GM04504 (cell line): ENCODE measurements around the gene RUNX1.

ENCODE experiments used
- DNase-seq: peaks from one replicate; pipeline ENCODE4 v3.0.0-alpha.2; 2012; ENCODE audit warnings: low read depth

Gene RUNX1

GRCh38 chr21:35059742-35060141 lies 10.6 kb upstream of the RUNX1 start:
- peak; percentile 62 for DNase-seq

DNA sequence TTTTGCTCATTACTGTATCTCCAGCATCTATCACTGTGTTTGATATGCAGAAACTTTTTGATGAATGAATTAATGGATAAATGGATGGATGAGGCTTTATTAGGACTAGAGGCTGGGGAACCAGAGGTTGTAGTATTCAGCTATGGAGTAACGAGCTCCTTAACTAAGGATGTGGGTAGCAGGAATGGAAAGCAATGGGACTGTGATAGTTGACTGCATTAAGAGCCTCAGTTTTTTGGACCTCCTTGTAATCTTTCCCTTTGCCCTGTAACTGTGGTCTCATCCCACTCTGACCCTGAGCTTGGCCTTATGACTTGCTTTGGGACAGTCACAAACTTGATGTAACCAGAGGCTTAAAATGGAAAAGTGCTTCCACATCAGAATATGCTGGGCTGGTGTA lies 9.0 kb upstream of the RUNX1 start:
- DNase-seq = no peak

GRCh38 chr21:35057428-35057827 lies 8.3 kb upstream of the RUNX1 start:
- DNase-seq = no peak

DNA sequence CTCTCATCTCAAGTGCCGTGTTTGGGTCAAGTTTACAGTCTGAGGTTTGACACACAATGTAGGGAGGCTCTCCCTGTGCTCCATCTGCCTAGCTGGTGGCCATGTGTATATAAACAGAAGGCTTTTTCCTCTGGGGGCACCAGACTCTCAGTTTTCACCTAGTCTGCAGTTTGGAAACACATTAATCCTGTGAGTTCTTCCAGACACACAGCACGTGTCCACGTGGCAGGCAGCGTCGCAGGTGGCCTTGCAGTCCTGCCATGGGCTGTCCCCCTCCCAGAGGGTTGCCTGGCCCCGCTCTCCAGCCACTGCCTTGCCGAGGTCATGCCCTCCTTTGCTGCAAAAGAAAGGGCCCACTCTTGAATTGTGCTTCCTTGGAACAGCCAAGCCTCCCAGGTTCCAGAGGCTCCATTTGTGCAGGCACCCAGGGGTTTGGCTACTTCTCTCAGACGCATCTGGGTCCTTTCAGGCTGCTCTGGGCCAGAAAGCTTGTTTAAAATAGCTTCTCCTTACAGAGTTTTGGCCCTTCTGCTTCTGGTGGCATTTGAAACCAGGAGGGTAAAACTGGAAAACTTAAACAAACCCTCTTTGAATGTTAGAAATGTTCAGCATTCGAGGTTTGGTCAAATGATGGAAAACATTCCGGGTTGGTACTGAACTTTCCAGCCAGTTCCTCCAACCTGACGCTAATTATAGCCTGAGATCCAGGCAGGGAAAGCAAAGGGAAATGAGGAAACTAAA lies 4.4 kb upstream of the RUNX1 start:
- no peak for DNase-seq

DNA sequence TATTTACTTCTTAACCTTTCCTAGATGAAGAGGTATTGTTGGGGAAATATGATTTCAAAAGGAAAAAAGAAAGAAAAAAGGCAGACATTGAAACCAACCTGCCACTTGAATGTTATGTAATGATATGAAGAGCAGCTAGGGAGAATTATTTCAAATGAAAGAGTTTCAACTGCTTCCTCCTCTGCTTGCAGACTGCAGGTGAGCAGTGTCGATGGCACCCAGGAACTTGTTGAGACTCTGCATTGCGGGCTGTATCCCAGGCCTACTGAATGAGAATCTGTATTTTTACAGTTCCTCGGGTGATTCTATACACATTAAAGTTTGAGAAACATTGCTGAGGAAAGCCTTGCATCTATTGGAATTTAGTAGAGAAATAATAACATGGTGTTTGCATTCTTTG lies 3.7 kb upstream of the RUNX1 start:
- DNase-seq = no peak

- DNase-seq = peak; percentile 84
Measured at GRCh38 chr21:35051287-35051818, 2.3 kb upstream of the RUNX1 start.

- no peak for DNase-seq
Measured at GRCh38 chr21:35050348-35051286, 1.5 kb upstream of the RUNX1 start.

- DNase-seq = no peak
Measured at GRCh38 chr21:35048183-35048601, 910 bp downstream of the RUNX1 start.

GRCh38 chr21:35046880-35047229 lies 2.2 kb downstream of the RUNX1 start:
- no peak for DNase-seq

DNA sequence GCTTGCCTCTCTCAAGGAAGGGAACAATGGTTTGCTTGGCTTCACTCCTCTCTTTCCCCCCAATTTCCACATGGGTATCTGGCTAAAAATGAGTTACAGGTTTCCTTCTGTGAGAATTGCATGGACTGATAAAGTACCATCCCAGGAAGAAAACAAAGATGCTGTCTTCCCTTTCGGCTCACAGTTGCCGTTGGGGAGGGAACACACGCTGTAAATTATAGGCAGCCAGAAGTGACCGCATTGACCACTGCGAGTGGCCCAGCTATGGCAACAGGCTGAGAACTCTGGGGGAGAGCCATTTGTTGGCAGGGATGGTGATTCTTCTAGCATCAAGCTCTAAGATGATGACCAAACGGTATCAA lies 2.9 kb downstream of the RUNX1 start:
- no peak for DNase-seq

DNA sequence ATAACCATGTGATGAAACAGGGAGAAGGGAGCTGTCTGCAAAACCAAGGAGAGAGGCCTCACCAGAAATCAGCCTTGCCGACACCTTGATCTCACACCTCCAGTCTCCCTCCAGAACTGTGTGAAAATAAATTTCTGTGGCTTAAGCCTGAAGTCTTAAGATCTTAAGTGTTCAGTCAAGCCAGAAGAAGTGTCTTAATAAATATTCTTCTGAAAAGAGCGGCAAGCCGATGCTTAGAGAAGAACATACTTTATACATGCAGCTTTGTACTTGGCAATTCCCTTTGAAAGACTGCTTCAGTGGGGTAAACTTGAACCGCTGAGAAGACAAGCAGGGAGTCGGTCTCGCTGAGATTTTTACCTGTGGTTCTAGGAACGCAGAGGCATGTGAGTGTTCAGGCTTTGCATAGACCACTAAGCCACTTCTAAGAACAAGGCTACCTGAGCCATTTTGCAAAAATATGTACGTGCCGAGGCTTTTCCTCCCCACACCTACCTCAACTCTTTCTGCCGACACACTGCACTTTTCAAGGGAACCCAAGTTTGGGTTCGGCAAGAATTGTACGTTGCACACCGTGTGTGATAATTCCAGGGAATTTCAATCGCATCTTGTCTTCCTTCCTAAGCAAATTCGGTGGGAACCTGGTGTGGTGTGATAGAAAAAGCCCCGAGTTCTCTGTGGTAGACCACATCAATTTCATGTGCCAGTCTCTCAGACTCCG lies 3.4 kb downstream of the RUNX1 start:
- DNase-seq = no peak

GRCh38 chr21:35044770-35045541 lies 4.1 kb downstream of the RUNX1 start:
- no peak for DNase-seq

- DNase-seq = no peak
Measured at GRCh38 chr21:35044128-35044527, 5.0 kb downstream of the RUNX1 start.

- no peak for DNase-seq
Measured at GRCh38 chr21:35043549-35043948, 5.6 kb downstream of the RUNX1 start.

- DNase-seq = no peak
Measured at GRCh38 chr21:35042836-35043235, 6.3 kb downstream of the RUNX1 start.

- DNase-seq = no peak
Measured at GRCh38 chr21:35041881-35042280, 7.2 kb downstream of the RUNX1 start.

DNA sequence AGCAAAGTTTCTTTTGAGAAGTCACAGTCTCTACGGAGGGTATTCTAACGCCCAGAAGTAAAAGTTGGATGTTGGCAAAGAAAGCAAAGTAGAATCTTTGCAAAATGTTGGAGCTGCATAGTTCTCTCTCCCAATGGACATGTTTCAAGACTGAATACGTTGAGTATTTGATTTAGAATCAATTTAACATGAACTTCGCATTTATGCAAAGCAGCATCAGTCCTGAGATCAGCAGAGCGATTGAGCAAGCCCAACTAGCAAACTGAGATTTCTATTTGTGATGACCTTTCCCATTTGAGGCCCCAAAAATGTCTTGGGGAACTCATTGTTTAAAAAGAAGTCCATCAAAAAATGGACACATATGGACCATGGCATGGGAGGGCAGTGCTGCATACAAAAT lies 8.0 kb downstream of the RUNX1 start:
- no peak for DNase-seq

DNA sequence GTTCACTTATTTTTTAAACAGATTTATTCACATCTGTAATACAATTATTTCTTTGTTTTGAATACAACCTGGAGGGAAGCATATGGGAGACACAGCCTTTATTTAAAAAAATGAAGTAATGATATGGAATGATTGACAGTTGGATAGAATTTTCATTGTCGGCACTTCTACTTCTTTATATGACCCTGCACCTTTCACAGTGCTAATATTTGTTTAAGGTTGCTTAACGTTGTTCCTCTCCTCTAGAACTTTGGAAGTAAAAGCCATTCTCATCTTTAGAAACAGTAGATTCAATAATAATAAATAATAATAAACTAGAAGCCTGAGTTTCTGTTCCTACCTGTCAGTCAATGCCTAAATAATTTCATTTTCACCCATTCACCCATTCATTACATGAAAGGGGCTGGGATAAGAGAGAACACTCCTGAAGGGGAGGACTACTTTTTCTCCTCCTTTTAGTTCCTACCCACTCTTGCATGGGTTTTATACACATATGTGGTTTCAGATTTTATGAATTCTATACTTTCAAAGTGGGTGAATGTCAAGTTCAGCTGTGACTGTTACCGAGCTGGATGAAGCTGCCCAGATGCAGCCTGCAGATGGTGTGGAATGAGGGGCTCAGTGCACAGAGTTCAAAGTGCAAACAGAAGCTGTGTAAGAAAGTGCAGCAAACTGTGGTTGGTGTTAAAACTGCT lies 9.4 kb downstream of the RUNX1 start:
- DNase-seq = no peak

DNA sequence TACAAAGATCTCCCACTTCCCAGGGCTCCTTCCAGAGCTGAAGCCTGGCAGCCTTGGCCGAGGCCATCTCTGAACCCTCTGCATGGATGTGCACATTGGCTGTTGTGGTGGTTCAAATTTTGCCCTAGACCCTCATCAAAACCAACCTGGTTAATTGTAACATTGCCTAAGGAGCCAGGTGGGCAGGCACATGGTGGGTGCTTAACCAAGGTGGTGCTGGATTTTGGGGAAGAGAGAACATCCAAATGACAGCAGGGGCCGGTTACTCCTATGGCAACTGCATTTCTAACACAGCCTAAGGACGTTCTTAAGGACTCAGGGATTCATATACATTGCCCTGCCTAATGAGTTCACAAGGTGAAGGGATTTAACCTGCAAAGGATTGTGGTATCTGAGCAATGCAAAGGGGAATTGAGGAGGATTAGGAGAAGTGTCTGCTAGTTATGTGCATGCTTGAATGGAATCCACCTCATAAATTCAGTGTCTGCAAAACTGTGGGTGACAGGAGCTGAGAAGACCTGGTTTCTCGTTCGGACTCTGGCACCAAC lies 10.3 kb downstream of the RUNX1 start:
- no peak for DNase-seq

DNA sequence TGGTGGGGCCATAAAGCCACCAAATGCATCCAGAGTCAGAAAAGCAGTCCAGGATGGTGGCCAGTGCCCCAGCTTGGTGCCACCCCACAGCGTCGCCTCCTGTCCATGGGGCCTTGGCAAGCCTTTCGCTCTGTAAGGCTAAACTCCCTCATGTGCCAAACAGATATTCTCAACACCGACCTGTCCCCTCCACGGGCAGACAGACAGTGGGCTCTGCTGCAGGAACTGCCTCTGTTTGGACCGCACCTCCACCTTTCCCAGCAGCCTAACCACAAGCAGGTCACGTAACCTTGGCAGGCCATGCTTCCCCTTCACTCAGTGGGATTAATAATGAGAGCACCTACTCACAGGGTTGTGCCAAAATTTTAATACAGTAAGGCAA lies 11.7 kb downstream of the RUNX1 start:
- DNase-seq = no peak
